ENCODE results near the gene PLEKHJ1.

The PLEKHJ1 gene

GRCh38 chr19:2243274-2244124 lies 7.4 kb upstream of the PLEKHJ1 start:
- no peak overlapping the region for H3K4me3 ChIP-seq (ENCODE audit: low read depth, low read length)
- no peak for TF ChIP-seq CTCF (IDR thresholded peaks at IDR 0.05; ENCODE audit: insufficient read depth, low read depth, low read length, missing control alignments)
- no peak for DNase-seq (ENCODE audit: low read depth)

- no peak for DNase-seq (ENCODE audit: low read depth)
- H3K4me3 ChIP-seq (ENCODE audit: low read depth, low read length) = no peak overlapping the region
Observed at GRCh38 chr19:2242816-2243215, 6.7 kb upstream of the PLEKHJ1 start.

GRCh38 chr19:2242092-2242537 lies 6.0 kb upstream of the PLEKHJ1 start:
- no peak for TF ChIP-seq CTCF (IDR thresholded peaks at IDR 0.05; ENCODE audit: insufficient read depth, low read depth, low read length, missing control alignments)
- no peak for DNase-seq (ENCODE audit: low read depth)
- H3K4me3 ChIP-seq (ENCODE audit: low read depth, low read length) = no peak overlapping the region

More at GRCh38 chr19:2242816-2243215, 6.7 kb upstream of the PLEKHJ1 start:
- TF ChIP-seq CTCF (IDR thresholded peaks at IDR 0.05; ENCODE audit: insufficient read depth, low read depth, low read length, missing control alignments) = no peak

GRCh38 chr19:2240881-2241760 lies 5.0 kb upstream of the PLEKHJ1 start:
- no peak for DNase-seq (ENCODE audit: low read depth)
- H3K4me3 ChIP-seq (ENCODE audit: low read depth, low read length) = no peak overlapping the region
- no peak for TF ChIP-seq CTCF (IDR thresholded peaks at IDR 0.05; ENCODE audit: insufficient read depth, low read depth, low read length, missing control alignments)

GRCh38 chr19:2239771-2240770 lies 3.9 kb upstream of the PLEKHJ1 start:
- TF ChIP-seq CTCF (IDR thresholded peaks at IDR 0.05; ENCODE audit: insufficient read depth, low read depth, low read length, missing control alignments) = no peak
- no peak for DNase-seq (ENCODE audit: low read depth)
- peak overlapping the region; percentile 76 for H3K4me3 ChIP-seq (ENCODE audit: low read depth, low read length)

GRCh38 chr19:2239173-2239572 lies 3.0 kb upstream of the PLEKHJ1 start:
- no peak for TF ChIP-seq CTCF (IDR thresholded peaks at IDR 0.05; ENCODE audit: insufficient read depth, low read depth, low read length, missing control alignments)
- peak overlapping the region; percentile 76 for H3K4me3 ChIP-seq (ENCODE audit: low read depth, low read length)
- DNase-seq (ENCODE audit: low read depth) = no peak
